Measurements from ENCODE around the gene GPHN.

- TF ChIP-seq NFE2L2 (IDR thresholded peaks at IDR 0.05; ENCODE audit: low read depth, low read length) (no peak), POLR2A (IDR thresholded peaks at IDR 0.05; ENCODE audit: low read depth, low read length) (no peak), RCOR1 (IDR thresholded peaks at IDR 0.05; ENCODE audit: insufficient replicate concordance, low read length) (no peak), RAD21 (IDR thresholded peaks at IDR 0.05; ENCODE audit: low read length) (no peak), CEBPB (IDR thresholded peaks at IDR 0.05; ENCODE audit: low read depth, low read length) (no peak), MAFK (IDR thresholded peaks at IDR 0.05; ENCODE audit: low read depth, low read length) (no peak), SMC3 (IDR thresholded peaks at IDR 0.05; ENCODE audit: low read depth, low read length) (no peak), RFX5 (IDR thresholded peaks at IDR 0.05; ENCODE audit: low read depth, low read length) (no peak)
- TF ChIP-seq, protein P1, sequence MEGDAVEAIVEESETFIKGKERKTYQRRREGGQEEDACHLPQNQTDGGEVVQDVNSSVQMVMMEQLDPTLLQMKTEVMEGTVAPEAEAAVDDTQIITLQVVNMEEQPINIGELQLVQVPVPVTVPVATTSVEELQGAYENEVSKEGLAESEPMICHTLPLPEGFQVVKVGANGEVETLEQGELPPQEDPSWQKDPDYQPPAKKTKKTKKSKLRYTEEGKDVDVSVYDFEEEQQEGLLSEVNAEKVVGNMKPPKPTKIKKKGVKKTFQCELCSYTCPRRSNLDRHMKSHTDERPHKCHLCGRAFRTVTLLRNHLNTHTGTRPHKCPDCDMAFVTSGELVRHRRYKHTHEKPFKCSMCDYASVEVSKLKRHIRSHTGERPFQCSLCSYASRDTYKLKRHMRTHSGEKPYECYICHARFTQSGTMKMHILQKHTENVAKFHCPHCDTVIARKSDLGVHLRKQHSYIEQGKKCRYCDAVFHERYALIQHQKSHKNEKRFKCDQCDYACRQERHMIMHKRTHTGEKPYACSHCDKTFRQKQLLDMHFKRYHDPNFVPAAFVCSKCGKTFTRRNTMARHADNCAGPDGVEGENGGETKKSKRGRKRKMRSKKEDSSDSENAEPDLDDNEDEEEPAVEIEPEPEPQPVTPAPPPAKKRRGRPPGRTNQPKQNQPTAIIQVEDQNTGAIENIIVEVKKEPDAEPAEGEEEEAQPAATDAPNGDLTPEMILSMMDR (conservative IDR thresholded peaks at IDR 0.05; ENCODE audit: low read depth, low read length) = no peak
- TF ChIP-seq, protein P2, sequence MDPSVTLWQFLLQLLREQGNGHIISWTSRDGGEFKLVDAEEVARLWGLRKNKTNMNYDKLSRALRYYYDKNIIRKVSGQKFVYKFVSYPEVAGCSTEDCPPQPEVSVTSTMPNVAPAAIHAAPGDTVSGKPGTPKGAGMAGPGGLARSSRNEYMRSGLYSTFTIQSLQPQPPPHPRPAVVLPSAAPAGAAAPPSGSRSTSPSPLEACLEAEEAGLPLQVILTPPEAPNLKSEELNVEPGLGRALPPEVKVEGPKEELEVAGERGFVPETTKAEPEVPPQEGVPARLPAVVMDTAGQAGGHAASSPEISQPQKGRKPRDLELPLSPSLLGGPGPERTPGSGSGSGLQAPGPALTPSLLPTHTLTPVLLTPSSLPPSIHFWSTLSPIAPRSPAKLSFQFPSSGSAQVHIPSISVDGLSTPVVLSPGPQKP (IDR thresholded peaks at IDR 0.05; ENCODE audit: borderline replicate concordance, low read depth, low read length) = no peak
These were observed 625.9 kb downstream of the GPHN start for GRCh38 chr14:67133595-67134441.
